ENCODE data around the gene CFP. TPM values are rescaled to one million over a fixed set of nuclear protein-coding genes. Genes with fewer than 3 reads are reported as not detected.

The CFP gene
- polyA plus RNA-seq, 1 of the 3 experiments (the other 2 are of a cell fraction), result 0.03 TPM

DNA sequence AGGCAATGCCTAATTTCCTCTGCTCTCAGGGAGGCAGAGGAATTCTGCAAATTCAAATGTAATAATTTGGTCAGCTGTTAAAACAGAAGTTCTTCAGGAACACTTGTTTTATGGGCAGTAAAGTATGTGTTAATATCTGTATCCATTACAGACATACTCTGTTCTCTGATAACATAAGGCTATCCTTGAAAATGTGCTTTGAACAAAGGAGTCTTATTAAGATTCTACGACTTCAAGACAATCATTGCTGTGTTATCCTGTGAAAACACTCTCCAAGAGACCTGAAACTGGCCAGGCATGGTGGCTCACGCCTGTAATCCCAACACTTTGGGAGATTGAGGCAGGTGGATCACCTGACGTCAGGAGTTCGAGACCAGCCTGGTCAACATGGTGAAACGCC, 1.9 kb upstream of the CFP start:
- Histone ChIP-seq H4K20me1 (ENCODE audit: insufficient read depth) (no peaks in the 10 kb centered on the region), H2AFZ (ENCODE audit: low read depth) (no peak overlapping the region), H3K4me2 (no peak overlapping the region), H3K79me2 (ENCODE audit: insufficient read depth) (no peaks in the 10 kb centered on the region), H3K9ac (no peak overlapping the region), H3K36me3 (replicated peaks in 1 of 2; ENCODE audit: control insufficient read depth in 1 of 2, insufficient read depth in 2 of 2, low read length in 1 of 2) (peaks cover 0 to 4% of the 10 kb centered on the region in 2 experiments), H3F3A (replicated peaks; ENCODE audit: insufficient read depth) (no peaks in the 10 kb centered on the region), H3K4me3 (ENCODE audit: low read depth in 2 of 2, low read length in 1 of 2) (no peak overlapping the region), H3K27ac (ENCODE audit: low read depth in 2 of 2, low read length in 1 of 2) (no peak overlapping the region), H3K4me1 (ENCODE audit: control insufficient read depth in 1 of 2, insufficient read depth in 2 of 2, low read depth in 1 of 2, low read length in 1 of 2) (no peaks in the 10 kb centered on the region), H3K9me2 (no peaks in the 10 kb centered on the region), H3K9me3 (no peaks in the 10 kb centered on the region), H3K27me3 (ENCODE audit: insufficient read depth) (no peaks in the 10 kb centered on the region; the same call in 1 of the 2 replicates)
- no peak for TF ChIP-seq CHD2 (IDR thresholded peaks at IDR 0.05; ENCODE audit: low read length, partially characterized antibody)
- TF ChIP-seq RXRA (IDR thresholded peaks at IDR 0.05; ENCODE audit: borderline replicate concordance, low read depth), result no peak
- TF ChIP-seq ELF1 (IDR thresholded peaks at IDR 0.05), result no peak
- TF ChIP-seq RAD21 (IDR thresholded peaks at IDR 0.05; ENCODE audit: low read length), result no peak
- no peak for TF ChIP-seq TCF12 (IDR thresholded peaks at IDR 0.05)
- TF ChIP-seq MEF2A (IDR thresholded peaks at IDR 0.05; ENCODE audit: borderline replicate concordance, low read depth), result no peak
- TF ChIP-seq EP300 (IDR thresholded peaks at IDR 0.05; ENCODE audit: borderline replicate concordance in 1 of 2, low read depth in 1 of 2, low read length in 1 of 2), result no peak
- no peak for TF ChIP-seq TEAD4 (IDR thresholded peaks at IDR 0.05; ENCODE audit: borderline replicate concordance, insufficient read depth)
- no peak for TF ChIP-seq GATA2 (CRISPR knock-in tag; IDR thresholded peaks at IDR 0.05)
- POLR2A ChIA-PET, result no interaction called here
- DNase-seq, result no peak
- WGBS (ENCODE audit: low lambda C conversion rate), result 39% methylated on average over 5 of the region's 5 CpGs
- CTCF ChIA-PET, result interaction anchor here (1.2 to 2.6 kb wide), 2 partner anchors 12 to 13 kb away, joined by 3 to 14 read pairs; no protein-coding TSS in a partner anchor

DNA sequence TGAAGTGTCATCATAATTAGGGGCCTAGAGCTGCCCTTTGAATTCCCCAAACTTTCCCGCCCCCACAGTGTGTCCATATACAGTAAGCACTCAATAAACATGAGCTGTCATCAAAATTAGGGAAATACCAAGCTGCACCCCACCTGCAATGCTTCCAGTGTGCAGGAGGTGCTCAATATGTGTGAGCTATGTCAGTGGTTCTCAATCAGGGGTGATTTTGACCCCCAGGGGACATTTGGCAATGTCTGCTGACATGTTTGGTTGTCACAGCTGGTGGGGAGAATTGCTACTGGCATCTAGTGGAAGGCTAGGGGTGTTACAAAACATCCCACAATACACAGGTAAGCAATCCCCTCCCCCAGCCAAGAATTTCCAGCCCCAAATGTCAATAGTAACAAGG, 748 bp downstream of the CFP start:
- no peak overlapping the region for H2AFZ ChIP-seq (ENCODE audit: low read depth)
- POLR2A ChIA-PET, result interaction anchor here (0.5 kb wide), 1 partner anchor 88 kb away, joined by 3 read pairs; no protein-coding TSS in a partner anchor
- H3F3A ChIP-seq (replicated peaks; ENCODE audit: insufficient read depth), result no peaks in the 10 kb centered on the region
- H3K9me2 ChIP-seq, result no peaks in the 10 kb centered on the region
- H3K9ac ChIP-seq, result no peak overlapping the region
- 60% methylated on average over 1 of the region's 1 CpG for WGBS (ENCODE audit: low lambda C conversion rate)
- H3K4me2 ChIP-seq, result no peak overlapping the region
- TF ChIP-seq, protein P1, sequence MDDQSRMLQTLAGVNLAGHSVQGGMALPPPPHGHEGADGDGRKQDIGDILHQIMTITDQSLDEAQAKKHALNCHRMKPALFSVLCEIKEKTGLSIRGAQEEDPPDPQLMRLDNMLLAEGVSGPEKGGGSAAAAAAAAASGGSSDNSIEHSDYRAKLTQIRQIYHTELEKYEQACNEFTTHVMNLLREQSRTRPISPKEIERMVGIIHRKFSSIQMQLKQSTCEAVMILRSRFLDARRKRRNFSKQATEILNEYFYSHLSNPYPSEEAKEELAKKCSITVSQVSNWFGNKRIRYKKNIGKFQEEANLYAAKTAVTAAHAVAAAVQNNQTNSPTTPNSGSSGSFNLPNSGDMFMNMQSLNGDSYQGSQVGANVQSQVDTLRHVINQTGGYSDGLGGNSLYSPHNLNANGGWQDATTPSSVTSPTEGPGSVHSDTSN (IDR thresholded peaks at IDR 0.05), result no peak
- TF ChIP-seq, protein P2, sequence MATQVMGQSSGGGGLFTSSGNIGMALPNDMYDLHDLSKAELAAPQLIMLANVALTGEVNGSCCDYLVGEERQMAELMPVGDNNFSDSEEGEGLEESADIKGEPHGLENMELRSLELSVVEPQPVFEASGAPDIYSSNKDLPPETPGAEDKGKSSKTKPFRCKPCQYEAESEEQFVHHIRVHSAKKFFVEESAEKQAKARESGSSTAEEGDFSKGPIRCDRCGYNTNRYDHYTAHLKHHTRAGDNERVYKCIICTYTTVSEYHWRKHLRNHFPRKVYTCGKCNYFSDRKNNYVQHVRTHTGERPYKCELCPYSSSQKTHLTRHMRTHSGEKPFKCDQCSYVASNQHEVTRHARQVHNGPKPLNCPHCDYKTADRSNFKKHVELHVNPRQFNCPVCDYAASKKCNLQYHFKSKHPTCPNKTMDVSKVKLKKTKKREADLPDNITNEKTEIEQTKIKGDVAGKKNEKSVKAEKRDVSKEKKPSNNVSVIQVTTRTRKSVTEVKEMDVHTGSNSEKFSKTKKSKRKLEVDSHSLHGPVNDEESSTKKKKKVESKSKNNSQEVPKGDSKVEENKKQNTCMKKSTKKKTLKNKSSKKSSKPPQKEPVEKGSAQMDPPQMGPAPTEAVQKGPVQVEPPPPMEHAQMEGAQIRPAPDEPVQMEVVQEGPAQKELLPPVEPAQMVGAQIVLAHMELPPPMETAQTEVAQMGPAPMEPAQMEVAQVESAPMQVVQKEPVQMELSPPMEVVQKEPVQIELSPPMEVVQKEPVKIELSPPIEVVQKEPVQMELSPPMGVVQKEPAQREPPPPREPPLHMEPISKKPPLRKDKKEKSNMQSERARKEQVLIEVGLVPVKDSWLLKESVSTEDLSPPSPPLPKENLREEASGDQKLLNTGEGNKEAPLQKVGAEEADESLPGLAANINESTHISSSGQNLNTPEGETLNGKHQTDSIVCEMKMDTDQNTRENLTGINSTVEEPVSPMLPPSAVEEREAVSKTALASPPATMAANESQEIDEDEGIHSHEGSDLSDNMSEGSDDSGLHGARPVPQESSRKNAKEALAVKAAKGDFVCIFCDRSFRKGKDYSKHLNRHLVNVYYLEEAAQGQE (IDR thresholded peaks at IDR 0.05; ENCODE audit: low read depth, low read length), result no peak
- TF ChIP-seq RCOR1 (IDR thresholded peaks at IDR 0.05; ENCODE audit: low read length) (no peak), RAD21 (IDR thresholded peaks at IDR 0.05; ENCODE audit: low read length) (peak; percentile 8; the same call in 1 of the 2 replicates)
- H3K4me3 ChIP-seq (ENCODE audit: low read depth in 2 of 2, low read length in 1 of 2), result no peak overlapping the region
- no peaks in the 10 kb centered on the region for H3K9me3 ChIP-seq
- peaks cover 0 to 3% of the 10 kb centered on the region in 2 experiments; a peak in 1 of 4 replicates for H3K4me1 ChIP-seq (ENCODE audit: control insufficient read depth in 1 of 2, insufficient read depth in 2 of 2, low read depth in 1 of 2, low read length in 1 of 2)
- no peak overlapping the region for H3K27ac ChIP-seq (ENCODE audit: low read depth in 2 of 2, low read length in 1 of 2)
- H4K20me1 ChIP-seq (ENCODE audit: insufficient read depth), result no peaks in the 10 kb centered on the region
- H3K79me2 ChIP-seq (ENCODE audit: insufficient read depth), result no peaks in the 10 kb centered on the region
- no peak for DNase-seq
- no peaks in the 10 kb centered on the region for H3K36me3 ChIP-seq (replicated peaks in 1 of 2; ENCODE audit: control insufficient read depth in 1 of 2, insufficient read depth in 2 of 2, low read length in 1 of 2)
- H3K27me3 ChIP-seq (ENCODE audit: insufficient read depth), result peaks cover 11% of the 10 kb centered on the region
- CTCF ChIA-PET, result interaction anchor here (0.9 kb wide), 1 partner anchor 15 kb away, joined by 3 read pairs; no protein-coding TSS in a partner anchor
